H1 (cell line): ENCODE measurements around the gene CEP250. TPM values are rescaled to one million over a fixed set of nuclear protein-coding genes. Genes with fewer than 3 reads are reported as not detected.

Source experiments
- BACH1 ChIP-seq: IDR thresholded peaks from 2 replicates; pipeline ENCODE4 v1.6.1; 2012; ENCODE audit warnings: low read length, improper control_type of control experiment
- SUZ12 ChIP-seq: fragments of 200-600 bp; sonication (generic); IDR thresholded peaks from 2 replicates; pipeline ENCODE4 v1.6.1; 2012; ENCODE audit warnings: mild to moderate bottlenecking, inconsistent platforms, low read length, moderate library complexity, mixed read lengths
- polyA plus RNA-seq, 7 experiments: library from polyadenylated mRNA; depleted of rRNA in 3 of 7; stranded (reverse) in 5 of 7; unstranded in 2 of 7; fragments of >200 nt in 5 of 7; fragments of 200-250 nt in 2 of 7; gene quantifications; 1 replicate in 5 of 7; 2 replicates in 1 of 7; 4 replicates in 1 of 7; pipeline versions ENCODE4 v1.2.1 to v1.2.3, GENCODE V29; 2011 to 2013; ENCODE audit warnings: missing spikeins in 2 of 7, mixed read lengths in 2 of 7
- total RNA-seq: library from RNA; stranded (reverse); fragmentation: NEBNext Ultra II Directional; extraction: Animal tissue kit (Norgen Biotek cat#: 25700); gene quantifications from 2 replicates; pipeline ENCODE4 v1.2.1, GENCODE V29; 2021
- TF ChIP-seq, protein P1 (sequence below), 3 experiments: IDR thresholded peaks; 1 replicate in 2 of 3; 2 replicates in 1 of 3; pipeline versions ENCODE4 v1.5.1 to v1.6.1; 2011; ENCODE audit warnings: low read length in 3 of 3, mild to moderate bottlenecking in 3 of 3, inconsistent platforms in 2 of 3, low read depth in 1 of 3, moderate library complexity in 1 of 3; ENCODE audit not compliant: insufficient read depth in 1 of 3; ENCODE audit errors: control extremely low read depth in 1 of 3

The CEP250 gene
- total and polyA plus RNA-seq, 2 of the 8 experiments (the other 6 are each of a cell fraction or from before 2014, with no cell fraction given), result 2.6 to 33.7 TPM

- no peak for TF ChIP-seq BACH1
- TF ChIP-seq, protein P1, sequence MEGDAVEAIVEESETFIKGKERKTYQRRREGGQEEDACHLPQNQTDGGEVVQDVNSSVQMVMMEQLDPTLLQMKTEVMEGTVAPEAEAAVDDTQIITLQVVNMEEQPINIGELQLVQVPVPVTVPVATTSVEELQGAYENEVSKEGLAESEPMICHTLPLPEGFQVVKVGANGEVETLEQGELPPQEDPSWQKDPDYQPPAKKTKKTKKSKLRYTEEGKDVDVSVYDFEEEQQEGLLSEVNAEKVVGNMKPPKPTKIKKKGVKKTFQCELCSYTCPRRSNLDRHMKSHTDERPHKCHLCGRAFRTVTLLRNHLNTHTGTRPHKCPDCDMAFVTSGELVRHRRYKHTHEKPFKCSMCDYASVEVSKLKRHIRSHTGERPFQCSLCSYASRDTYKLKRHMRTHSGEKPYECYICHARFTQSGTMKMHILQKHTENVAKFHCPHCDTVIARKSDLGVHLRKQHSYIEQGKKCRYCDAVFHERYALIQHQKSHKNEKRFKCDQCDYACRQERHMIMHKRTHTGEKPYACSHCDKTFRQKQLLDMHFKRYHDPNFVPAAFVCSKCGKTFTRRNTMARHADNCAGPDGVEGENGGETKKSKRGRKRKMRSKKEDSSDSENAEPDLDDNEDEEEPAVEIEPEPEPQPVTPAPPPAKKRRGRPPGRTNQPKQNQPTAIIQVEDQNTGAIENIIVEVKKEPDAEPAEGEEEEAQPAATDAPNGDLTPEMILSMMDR (IDR thresholded peaks at IDR 0.05; ENCODE audit: control extremely low read depth in 1 of 3, insufficient read depth in 1 of 3, low read depth in 1 of 3, low read length in 3 of 3), result no peak
- TF ChIP-seq SUZ12, result no peak
Observed at GRCh38 chr20:35496481-35496880, 41.1 kb downstream of the CEP250 start (continued).
